Stomach smooth muscle (tissue), 2 donors: Measurements from ENCODE around the gene TBXT.
A peak's percentile ranks its signal among the peaks of the same experiment; 100 is the strongest.
"Not testable (repeated sequence)": the region's sequence is repeated elsewhere in the genome, so short reads cannot be mapped to it uniquely, and the experiment has no call there.

Source experiments
- H3K27ac ChIP-seq: one replicate; pipeline ENCODE4 v1.7.0; 2013; ENCODE audit warnings: mild to moderate bottlenecking, low read length, inconsistent platforms
- H3K27me3 ChIP-seq, 2 donors: one replicate each; pipeline ENCODE4 v1.7.0; 2013; ENCODE audit warnings: low read length in 2 of 2; ENCODE audit not compliant: insufficient read depth in 2 of 2, control insufficient read depth in 1 of 2
- H3K36me3 ChIP-seq, 2 donors: one replicate each; pipeline ENCODE4 v1.7.0; 2013; ENCODE audit warnings: low read length in 2 of 2; ENCODE audit not compliant: control insufficient read depth in 2 of 2, insufficient read depth in 2 of 2
- H3K4me1 ChIP-seq: one replicate; pipeline ENCODE4 v1.7.0; 2013; ENCODE audit warnings: low read length; ENCODE audit not compliant: control insufficient read depth, insufficient read depth
- H3K4me3 ChIP-seq, 2 donors: one replicate each; pipeline ENCODE4 v1.7.0; 2013; ENCODE audit warnings: low read length in 2 of 2
- H3K9ac ChIP-seq, 2 donors: one replicate each; pipeline ENCODE4 v1.7.0; 2013; ENCODE audit warnings: low read length in 2 of 2, mild to moderate bottlenecking in 1 of 2
- H3K9me3 ChIP-seq, 2 donors: one replicate each; pipeline ENCODE4 v1.7.0; 2013; ENCODE audit warnings: low read length in 2 of 2; ENCODE audit not compliant: control insufficient read depth in 2 of 2
- donor health status: healthy.
- donor health status: Pancreatic carcinoma.

TBXT gene

DNA sequence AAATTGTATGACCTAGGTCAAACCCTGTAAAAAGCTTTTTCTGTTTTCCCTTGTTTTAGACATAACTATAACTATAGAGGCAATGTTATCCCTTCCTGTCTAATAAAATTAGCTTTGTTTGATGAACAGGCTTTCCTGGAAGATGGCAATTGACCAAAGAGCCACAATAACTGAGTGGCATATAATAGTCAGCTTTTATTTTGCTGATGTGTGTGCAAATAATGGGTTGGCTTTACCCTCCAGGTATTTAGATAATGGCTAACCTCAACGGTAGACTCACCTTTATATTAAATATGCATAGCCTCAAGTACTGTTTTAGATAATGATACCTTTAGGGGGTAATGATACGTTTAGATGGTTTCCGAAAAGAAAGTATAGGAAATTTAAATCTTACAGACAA is 15.0 kb downstream of the TBXT start:
- H3K9me3 ChIP-seq: peaks cover 7 to 11% of the 10 kb centered on the region in 2 donors
- no peak overlapping the region for H3K9ac ChIP-seq
- no peaks in the 10 kb centered on the region for H3K27me3 ChIP-seq
- H3K4me3 ChIP-seq: no peak overlapping the region
- H3K36me3 ChIP-seq: no peaks in the 10 kb centered on the region
- H3K27ac ChIP-seq: no peak overlapping the region
- no peaks in the 10 kb centered on the region for H3K4me1 ChIP-seq

DNA sequence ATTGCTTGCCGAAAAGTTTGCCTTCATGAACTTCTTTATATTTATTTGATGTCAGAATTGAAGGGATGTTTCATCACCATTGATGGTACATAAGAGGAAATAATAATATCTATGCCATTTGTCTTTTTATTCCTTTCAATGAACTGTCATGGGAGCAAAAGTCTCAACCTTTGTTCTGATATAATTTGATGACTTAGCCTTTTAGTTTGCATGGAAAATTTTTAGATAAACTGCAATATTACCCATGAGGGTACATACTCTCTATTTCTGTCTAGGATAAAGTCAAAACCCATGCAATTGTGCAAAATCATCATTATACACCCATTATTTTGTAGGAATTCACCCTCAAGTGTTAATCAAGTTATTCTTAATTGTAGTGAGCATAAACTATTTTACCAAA is 15.9 kb downstream of the TBXT start:
- Histone ChIP-seq H3K9ac (no peak overlapping the region), H3K27ac (no peak overlapping the region), H3K9me3 (peaks cover 7 to 11% of the 10 kb centered on the region in 2 donors), H3K27me3 (no peaks in the 10 kb centered on the region), H3K4me1 (no peaks in the 10 kb centered on the region), H3K36me3 (no peaks in the 10 kb centered on the region), H3K4me3 (no peak overlapping the region)

DNA sequence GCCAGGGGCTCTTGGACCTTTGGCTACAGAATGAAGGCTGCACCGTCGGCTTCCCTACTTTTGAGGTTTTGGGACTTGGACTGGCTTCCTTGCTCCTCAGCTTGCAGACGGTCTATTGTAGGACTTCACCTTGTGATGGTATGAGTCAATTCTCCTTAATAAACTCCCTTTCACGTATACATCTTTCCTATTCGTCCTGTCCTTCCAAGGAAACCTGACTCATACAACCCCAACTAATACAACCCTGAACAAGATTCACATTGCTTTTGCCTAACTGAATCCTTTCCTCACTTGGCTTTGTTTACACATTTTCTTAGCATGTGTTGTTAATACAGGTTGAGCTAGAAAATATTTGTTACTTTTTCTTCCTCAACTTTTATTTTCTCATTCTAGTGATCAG is 21.9 kb downstream of the TBXT start:
- Histone ChIP-seq H3K36me3 (no peaks in the 10 kb centered on the region), H3K9ac (no peak overlapping the region), H3K4me1 (no peaks in the 10 kb centered on the region), H3K4me3 (no peak overlapping the region), H3K27me3 (peaks cover 0 to 2% of the 10 kb centered on the region in 2 donors), H3K27ac (no peak overlapping the region), H3K9me3 (peaks cover 7 to 11% of the 10 kb centered on the region in 2 donors)

DNA sequence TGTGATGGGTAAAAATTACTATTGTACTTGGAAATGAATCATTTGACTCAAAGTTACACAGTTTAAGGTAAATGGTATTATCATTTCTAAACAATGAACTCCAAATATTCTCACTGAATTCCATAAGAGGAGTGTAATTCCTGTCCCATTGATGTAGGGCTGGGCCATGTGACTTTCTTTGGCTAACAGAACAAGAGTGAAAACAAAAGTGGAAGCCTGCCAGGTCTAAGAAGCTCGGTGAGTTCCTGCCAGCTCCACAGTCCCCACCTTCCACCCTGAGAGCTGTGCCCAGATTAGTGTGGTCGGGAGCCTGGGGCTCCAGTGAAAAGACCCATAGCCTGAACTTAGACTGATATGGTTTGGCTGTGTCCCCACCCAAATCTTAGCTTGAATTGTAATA is 24.6 kb downstream of the TBXT start:
- H3K4me1 ChIP-seq: no peaks in the 10 kb centered on the region
- H3K27me3 ChIP-seq: peaks cover 0 to 2% of the 10 kb centered on the region in 2 donors
- no peaks in the 10 kb centered on the region for H3K36me3 ChIP-seq
- H3K9me3 ChIP-seq: no peaks in the 10 kb centered on the region
- H3K27ac ChIP-seq: no peak overlapping the region
- no peak overlapping the region for H3K9ac ChIP-seq
- no peak overlapping the region for H3K4me3 ChIP-seq

DNA sequence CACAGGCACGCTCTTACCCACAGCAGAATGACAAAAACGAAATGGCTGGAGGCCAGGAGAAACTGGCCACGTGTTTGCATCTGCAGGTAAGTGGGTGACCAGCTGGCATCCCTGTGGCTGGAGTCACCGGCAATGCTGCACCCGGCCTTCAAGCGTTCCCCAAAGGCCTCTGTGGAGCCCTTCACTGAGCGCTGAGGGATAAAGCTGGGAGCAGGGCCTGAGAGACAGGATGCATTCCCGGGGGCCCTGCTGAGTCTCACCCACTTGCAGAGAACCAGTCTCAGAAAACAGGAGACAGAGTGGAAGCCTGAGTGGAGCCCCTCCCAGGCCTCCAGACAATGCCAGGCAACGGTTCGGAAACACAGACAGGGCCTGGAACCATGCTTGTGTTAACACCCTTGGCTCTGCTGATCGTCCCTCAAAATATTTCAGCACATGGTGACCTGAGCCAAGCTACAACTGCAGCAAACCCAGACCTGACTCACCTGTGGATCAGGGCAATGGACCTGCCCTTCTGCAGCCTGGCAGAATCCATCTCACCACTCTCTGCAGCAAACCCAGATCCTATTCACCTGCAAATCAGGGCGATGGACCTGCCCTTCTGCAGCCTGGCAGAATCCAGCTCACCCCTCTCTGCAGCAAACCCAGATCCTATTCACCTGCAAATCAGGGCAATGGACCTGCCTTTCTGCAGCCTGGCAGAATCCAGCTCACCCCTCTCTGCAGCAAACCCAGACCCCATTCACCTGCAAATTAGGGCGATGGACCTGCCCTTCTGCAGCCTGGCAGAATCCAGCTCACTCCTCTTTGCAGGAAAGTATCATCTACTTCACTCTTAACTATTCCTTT is 39.8 kb downstream of the TBXT start:
- no peak overlapping the region for H3K4me3 ChIP-seq
- H3K9ac ChIP-seq: no peak overlapping the region
- H3K27ac ChIP-seq: no peak overlapping the region

DNA sequence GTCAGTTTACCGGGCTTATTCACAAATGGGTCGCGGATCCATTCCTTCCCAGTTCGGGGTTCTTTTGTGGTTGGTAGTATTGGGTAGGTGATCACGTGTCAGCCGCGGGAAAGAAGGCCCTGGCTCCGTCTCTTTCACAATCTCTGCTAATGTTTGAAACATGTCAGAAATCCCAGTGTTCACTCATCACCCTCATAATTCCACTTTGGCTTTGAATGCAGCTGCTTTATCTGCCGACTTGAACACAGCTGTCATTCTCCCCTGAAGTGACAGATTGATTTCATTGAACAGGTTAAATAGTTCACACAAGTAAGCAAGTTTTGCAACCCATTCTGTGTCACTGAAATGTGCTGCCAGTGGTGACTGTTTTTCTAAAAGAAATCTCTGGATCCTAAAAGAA is 44.5 kb downstream of the TBXT start:
- not testable (repeated sequence) for H3K9ac ChIP-seq, H3K27me3 ChIP-seq, H3K4me3 ChIP-seq, H3K36me3 ChIP-seq, H3K27ac ChIP-seq, H3K9me3 ChIP-seq, H3K4me1 ChIP-seq

More for the DNA sequence above, 39.8 kb downstream of the TBXT start:
- no peaks in the 10 kb centered on the region for H3K36me3 ChIP-seq
- H3K27me3 ChIP-seq: peaks cover 3 to 5% of the 10 kb centered on the region in 2 donors
- H3K4me1 ChIP-seq: no peaks in the 10 kb centered on the region
- peaks cover 0 to 2% of the 10 kb centered on the region in 2 donors for H3K9me3 ChIP-seq

DNA sequence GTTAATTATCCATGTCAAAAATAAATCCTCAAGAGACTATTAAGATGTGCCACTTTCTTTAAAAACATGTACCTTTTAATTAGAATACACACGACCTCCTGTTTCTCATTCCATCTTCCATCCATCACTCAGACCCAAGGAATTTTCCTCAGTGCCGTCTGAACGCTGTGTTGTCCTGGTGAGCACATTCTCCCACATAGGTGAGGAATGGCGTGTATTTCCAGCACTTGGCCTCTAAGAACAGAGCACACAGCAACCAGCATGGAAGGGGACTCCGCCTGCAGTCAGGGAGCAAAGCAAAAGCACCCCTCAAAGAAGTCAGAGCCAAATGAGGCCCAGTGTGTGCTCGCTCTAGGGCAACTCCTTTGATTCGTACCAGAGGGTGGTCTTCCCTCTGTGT is 45.9 kb downstream of the TBXT start:
- Histone ChIP-seq H3K4me1 (no peaks in the 10 kb centered on the region), H3K9me3 (no peaks in the 10 kb centered on the region), H3K4me3 (no peak overlapping the region), H3K27ac (no peak overlapping the region), H3K27me3 (no peaks in the 10 kb centered on the region), H3K36me3 (no peaks in the 10 kb centered on the region), H3K9ac (no peak overlapping the region)

DNA sequence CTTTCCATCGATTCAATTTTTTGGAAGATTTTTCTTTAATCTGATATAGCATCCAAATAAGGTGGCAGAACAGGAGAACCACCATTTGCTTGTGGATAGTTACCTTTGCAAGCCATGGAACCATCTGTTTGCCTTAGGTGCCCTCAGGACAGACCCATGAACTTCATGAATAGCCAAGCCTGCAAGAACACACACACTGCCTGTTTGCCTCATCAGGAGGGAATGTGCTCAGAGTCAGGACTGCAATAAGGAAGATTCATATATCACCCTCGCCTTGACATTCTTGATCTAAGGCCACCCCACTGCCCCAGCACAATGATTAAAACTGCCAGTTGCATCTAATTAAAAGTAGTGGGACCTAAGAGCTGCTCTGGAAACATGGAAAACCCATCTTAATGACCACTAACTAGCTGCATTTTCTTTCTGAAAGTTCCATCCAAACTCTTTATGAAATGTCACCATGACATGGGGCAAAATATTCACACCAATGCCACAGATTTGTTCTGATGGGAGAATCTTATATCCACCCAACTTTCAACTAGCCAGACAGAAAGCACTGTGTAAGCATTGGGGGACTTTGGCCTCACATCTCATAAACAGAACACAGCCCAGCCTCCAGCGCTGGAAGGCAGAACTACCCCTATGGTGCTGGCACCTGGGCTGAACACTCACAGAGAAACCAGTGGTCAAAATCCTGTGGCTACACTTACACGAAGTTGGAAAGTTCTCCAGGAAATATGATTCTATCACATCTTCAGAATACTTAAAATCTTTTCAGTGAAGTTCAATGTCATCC is 48.3 kb downstream of the TBXT start:
- Histone ChIP-seq H3K9ac (no peak overlapping the region), H3K27ac (no peak overlapping the region), H3K4me3 (no peak overlapping the region), H3K36me3 (no peaks in the 10 kb centered on the region), H3K27me3 (no peaks in the 10 kb centered on the region), H3K9me3 (no peaks in the 10 kb centered on the region), H3K4me1 (no peaks in the 10 kb centered on the region)

DNA sequence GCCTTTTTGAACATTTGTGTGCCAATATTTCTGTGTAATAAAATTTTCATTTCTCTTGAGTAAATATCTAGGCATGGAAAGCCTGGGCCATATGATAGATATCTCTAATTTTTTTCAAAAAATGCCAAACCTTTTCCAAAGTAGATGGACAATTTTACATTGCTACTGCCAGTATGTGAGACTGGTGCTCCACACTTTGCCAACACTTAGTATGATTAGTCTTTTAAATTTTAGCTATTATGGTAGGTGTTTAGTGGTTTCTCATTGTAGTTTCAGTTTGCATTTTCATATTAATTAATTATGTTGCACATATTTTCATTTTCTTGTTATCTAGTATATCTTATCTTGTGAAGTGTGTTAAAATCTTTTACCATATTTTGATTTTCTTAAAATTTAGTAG is 52.0 kb downstream of the TBXT start:
- Histone ChIP-seq H3K4me1 (no peaks in the 10 kb centered on the region), H3K27ac (no peak overlapping the region), H3K36me3 (no peaks in the 10 kb centered on the region), H3K9me3 (no peaks in the 10 kb centered on the region), H3K9ac (no peak overlapping the region), H3K27me3 (no peaks in the 10 kb centered on the region), H3K4me3 (no peak overlapping the region)

DNA sequence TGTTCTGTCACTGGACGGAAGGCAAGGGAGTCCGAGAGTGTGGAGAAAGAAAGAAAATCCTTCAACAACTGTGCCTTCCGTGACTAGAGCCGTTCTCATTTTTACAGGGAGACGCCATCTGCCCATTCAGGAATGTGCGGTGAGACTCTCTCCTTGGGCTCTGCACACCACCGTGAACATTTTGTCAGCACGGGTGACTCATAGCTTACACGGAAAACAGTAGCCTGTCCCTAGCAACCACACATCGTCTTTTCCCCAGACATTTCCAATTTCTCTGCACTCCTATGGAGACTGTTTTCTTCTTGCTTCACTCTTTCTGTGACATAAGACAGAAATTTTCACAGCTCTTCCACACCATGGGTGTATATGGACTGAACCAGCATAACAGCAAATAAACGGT is 55.1 kb downstream of the TBXT start:
- no peaks in the 10 kb centered on the region for H3K36me3 ChIP-seq
- H3K9me3 ChIP-seq: no peaks in the 10 kb centered on the region
- no peaks in the 10 kb centered on the region for H3K27me3 ChIP-seq
- H3K4me3 ChIP-seq: peak overlapping the region; percentile 52 to 63
- peak overlapping the region in 1 of 2 donors; percentile 52 for H3K9ac ChIP-seq
- peak overlapping the region; percentile 62 for H3K27ac ChIP-seq
- H3K4me1 ChIP-seq: no peaks in the 10 kb centered on the region

DNA sequence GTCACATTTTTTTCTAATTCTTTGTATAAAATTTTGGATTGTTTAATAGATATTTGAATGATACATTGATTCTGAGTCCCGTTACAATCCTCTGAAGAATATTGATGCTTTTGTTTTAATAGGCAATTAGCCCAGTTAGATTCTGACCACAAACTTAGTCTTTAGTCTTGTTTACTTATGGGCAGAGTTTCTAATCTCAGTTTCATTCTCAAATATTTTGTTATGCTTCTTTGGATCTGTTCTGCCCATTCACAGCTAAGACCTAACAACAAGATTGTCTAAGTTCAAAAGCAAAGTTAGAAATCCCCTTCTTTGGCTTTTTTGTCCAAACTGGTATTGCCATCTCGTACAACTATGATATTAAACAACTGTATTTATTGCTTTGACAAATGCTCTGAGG is 58.0 kb downstream of the TBXT start:
- Histone ChIP-seq H3K36me3 (no peaks in the 10 kb centered on the region), H3K27me3 (peaks cover 0 to 2% of the 10 kb centered on the region in 2 donors), H3K9me3 (no peaks in the 10 kb centered on the region), H3K9ac (no peak overlapping the region), H3K4me1 (no peaks in the 10 kb centered on the region), H3K27ac (no peak overlapping the region), H3K4me3 (no peak overlapping the region)
